Heart left ventricle (tissue), 16 donors: ENCODE results near the gene GPR78. TPM values are rescaled to one million over a fixed set of nuclear protein-coding genes. Genes with fewer than 3 reads are reported as not detected.

Experiments used
- ATAC-seq, 4 donors: fragments of 200-7000 bp; cut with Tn5 transposase; one replicate each; pipeline ENCODE4 v1.9.1; 2020 to 2022; ENCODE audit warnings: moderate library complexity in 4 of 4, mild to moderate bottlenecking in 3 of 4, moderate number of reproducible peaks in 1 of 4
- DNase-seq, 5 donors: peaks; one replicate each; pipeline ENCODE4 v3.0.0-alpha.2; 2020
- H3K27ac ChIP-seq, 12 donors: fragments of 200-600 bp; sonication (generic) in 4 of 12; one replicate each; pipeline versions ENCODE4 v1.5.0 to v1.8.0; 2016 to 2022; ENCODE audit warnings: mild to moderate bottlenecking in 2 of 12
- H3K27me3 ChIP-seq, 9 donors: fragments of 200-600 bp; sonication (generic) in 2 of 9; one replicate each; pipeline versions ENCODE4 v1.5.1 to v1.8.0; 2016 to 2022; ENCODE audit warnings: mild to moderate bottlenecking in 3 of 9
- H3K36me3 ChIP-seq, 9 donors: fragments of 200-600 bp; sonication (generic) in 2 of 9; one replicate each; pipeline versions ENCODE4 v1.5.0 to v1.8.0; 2018 to 2022; ENCODE audit warnings: mild to moderate bottlenecking in 2 of 9
- H3K4me1 ChIP-seq, 12 donors: fragments of 200-600 bp; sonication (generic) in 4 of 12; one replicate each; pipeline versions ENCODE4 v1.5.0 to v1.8.0; 2016 to 2022; ENCODE audit warnings: mild to moderate bottlenecking in 3 of 12
- H3K4me3 ChIP-seq, 12 donors: fragments of 200-600 bp; sonication (generic) in 4 of 12; one replicate each; pipeline versions ENCODE4 v1.5.0 to v1.8.0; 2017 to 2022; ENCODE audit warnings: mild to moderate bottlenecking in 9 of 12, moderate library complexity in 4 of 12
- H3K9me3 ChIP-seq, 12 donors: fragments of 200-600 bp; sonication (generic) in 4 of 12; one replicate each; pipeline versions ENCODE4 v1.5.0 to v1.8.0; 2016 to 2022; ENCODE audit warnings: mild to moderate bottlenecking in 1 of 12
- POLR2A ChIP-seq, 2 donors: fragments of 450-650 bp; IDR thresholded peaks; one replicate each; pipeline ENCODE4 v1.6.1; 2017; ENCODE audit warnings: antibody characterized with exemption in 2 of 2, mild to moderate bottlenecking in 2 of 2, moderate library complexity in 2 of 2
- WGBS, 4 donors: extraction: QIAGEN DNeasy Blood & Tissue Kit in 2 of 4; methylation state at CpG; one replicate each; pipeline versions ENCODE4 v1.1.5 to v1.1.7; 2013 to 2018; 5-methylcytosine and 5-hydroxymethylcytosine counted together
- intact Hi-C, 10 donors: fragments of 100-400 bp; cut with DNase I; formaldehyde crosslinking; loops; one replicate each; pipeline versions ENCODE4 v1.11.1 to v1.14.2; 2022
- polyA plus RNA-seq, 2 donors: library from polyadenylated mRNA; stranded (reverse); fragments of 200-250 nt; gene quantifications; one replicate each; pipeline ENCODE4 v1.2.3, GENCODE V29; 2013
- total RNA-seq, 9 donors: library from RNA; depleted of rRNA in 2 of 9; stranded (reverse); fragments of >200 nt in 2 of 9; fragmentation: NEBNext Ultra II Directional in 3 of 9; extraction: Animal tissue kit (Norgen Biotek cat#: 25700) in 3 of 9; gene quantifications; one replicate each; pipeline versions ENCODE4 v1.1.0 to v1.2.4, GENCODE V29; 2016 to 2023
- TF ChIP-seq, protein P1 (sequence below), 12 donors: fragments of 200-600 bp; sonication (generic) in 4 of 12; IDR thresholded peaks; one replicate each; pipeline versions ENCODE4 v1.5.0 to v1.8.0; 2018 to 2022; ENCODE audit warnings: antibody characterized with exemption in 12 of 12, mild to moderate bottlenecking in 5 of 12
- donor health status: ischemic (EF 13 %, LVEDD 7.1; RV severe dilation, severe dysfunction).
- donor health status: healthy with polysubstance abuse.
- donor health status: DM: no; HTN: yes; CAD: no.
- donor health status: DM: no; HTN: no; CAD: no.
- donor health status: ischemic (EF 25% LVEDD 6.9; RV normal size, moderate dysfunction).
- donor health status: ischemic (EF 25% LVEDD 5.7; RV mildly dilated, moderate dysfunction).
- donor health status: healthy.
- donor health status: DM: yes; HTN: yes; CAD: no.
- donor health status: ischemic (EF 35%, LVEDD 5.7; RV mildly dilated, moderate dysfunction).
- donor health status: nonischemic (EF 11% LVEDD 7.7; RV severe dilation, severe dysfunction).
- donor health status: DM: yes; HTN: yes; CAD: no.
- donor health status: PGD.
- donor health status: ischemic (EF 29% LVEDD 5.4; RV normal size, mild dysfunction).
- donor health status: nonischemic (EF 23%, LVEDD 6.1; RV moderate dilation, normal function).

The GPR78 gene
- total and polyA plus RNA-seq, 11 donors = 0.11 TPM; not detected in 10

DNA sequence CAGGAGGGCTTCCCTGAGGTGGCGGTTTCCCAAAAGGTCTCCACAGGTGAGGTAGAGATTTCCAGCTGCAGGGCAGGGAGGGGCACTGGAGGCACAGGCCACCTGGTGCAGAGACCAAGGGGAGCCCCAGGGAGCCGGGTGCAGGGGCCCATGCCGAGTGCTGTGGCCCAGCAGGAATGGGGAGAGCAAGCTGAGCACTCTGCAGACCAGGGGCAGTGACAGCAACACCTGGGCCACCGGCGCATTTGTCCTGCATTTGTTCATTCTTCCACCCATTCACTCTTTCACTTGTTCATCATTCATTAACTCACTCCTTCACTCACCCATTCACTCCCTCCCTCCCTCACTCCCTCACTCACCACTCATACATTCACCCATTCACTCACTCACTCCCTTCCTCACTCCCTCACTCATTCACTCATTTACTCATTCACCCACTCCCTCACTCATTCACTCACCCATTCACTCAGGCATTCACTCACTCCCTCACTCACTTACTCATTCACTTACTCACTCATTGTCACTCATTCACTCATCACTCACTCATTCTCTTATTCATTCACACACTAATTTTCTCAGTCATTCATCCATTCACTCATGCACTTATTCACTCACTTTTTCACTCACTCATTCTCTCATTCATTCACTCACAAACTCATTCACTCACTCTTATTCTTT lies 28.7 kb downstream of the GPR78 start:
- Histone ChIP-seq H3K4me1 (peaks cover 0 to 22% (median 5%) of the 10 kb centered on the region in 12 donors), H3K9me3 (no peaks in the 10 kb centered on the region), H3K27ac (no peak overlapping the region), H3K27me3 (peaks cover 0 to 18% (median 8%) of the 10 kb centered on the region in 9 donors), H3K36me3 (no peaks in the 10 kb centered on the region), H3K4me3 (no peak overlapping the region)
- DNase-seq (no peak), ATAC-seq (no peak)
- TF ChIP-seq POLR2A (IDR thresholded peaks at IDR 0.05) = no peak
- TF ChIP-seq, protein P1, sequence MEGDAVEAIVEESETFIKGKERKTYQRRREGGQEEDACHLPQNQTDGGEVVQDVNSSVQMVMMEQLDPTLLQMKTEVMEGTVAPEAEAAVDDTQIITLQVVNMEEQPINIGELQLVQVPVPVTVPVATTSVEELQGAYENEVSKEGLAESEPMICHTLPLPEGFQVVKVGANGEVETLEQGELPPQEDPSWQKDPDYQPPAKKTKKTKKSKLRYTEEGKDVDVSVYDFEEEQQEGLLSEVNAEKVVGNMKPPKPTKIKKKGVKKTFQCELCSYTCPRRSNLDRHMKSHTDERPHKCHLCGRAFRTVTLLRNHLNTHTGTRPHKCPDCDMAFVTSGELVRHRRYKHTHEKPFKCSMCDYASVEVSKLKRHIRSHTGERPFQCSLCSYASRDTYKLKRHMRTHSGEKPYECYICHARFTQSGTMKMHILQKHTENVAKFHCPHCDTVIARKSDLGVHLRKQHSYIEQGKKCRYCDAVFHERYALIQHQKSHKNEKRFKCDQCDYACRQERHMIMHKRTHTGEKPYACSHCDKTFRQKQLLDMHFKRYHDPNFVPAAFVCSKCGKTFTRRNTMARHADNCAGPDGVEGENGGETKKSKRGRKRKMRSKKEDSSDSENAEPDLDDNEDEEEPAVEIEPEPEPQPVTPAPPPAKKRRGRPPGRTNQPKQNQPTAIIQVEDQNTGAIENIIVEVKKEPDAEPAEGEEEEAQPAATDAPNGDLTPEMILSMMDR (IDR thresholded peaks at IDR 0.05) = no peak
- 69 to 84% (median 74%) methylated on average over 4 to 5 of the region's 5 CpGs for WGBS, 4 donors
- intact Hi-C loops = loop anchor here (10.0 kb wide), 2 partner anchors 276 to 306 kb away; no protein-coding TSS in a partner anchor

DNA sequence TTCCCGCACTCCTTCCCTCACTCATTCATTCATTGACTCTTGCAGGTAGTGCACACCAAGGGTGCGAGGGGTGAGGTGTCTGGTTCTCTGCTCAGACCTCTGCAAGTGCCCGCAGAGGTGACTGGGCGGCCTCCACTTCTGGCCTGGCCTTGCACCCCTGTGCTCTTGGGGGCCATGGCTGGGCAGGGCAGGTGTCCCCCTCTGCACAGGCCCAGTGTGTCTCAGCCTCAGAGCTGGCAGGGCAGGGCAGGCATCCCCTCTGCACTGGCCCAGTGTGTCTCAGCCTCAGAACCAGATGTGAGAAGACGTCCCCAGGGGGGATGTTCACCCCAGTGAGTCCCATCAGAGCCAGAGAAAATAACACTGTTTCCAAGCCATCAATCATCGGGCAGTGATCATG lies 29.2 kb downstream of the GPR78 start:
- WGBS, 4 donors = 70 to 96% (median 81%) methylated on average over 4 to 6 of the region's 6 CpGs
- no peaks in the 10 kb centered on the region for H3K9me3 ChIP-seq
- no peak for DNase-seq

DNA sequence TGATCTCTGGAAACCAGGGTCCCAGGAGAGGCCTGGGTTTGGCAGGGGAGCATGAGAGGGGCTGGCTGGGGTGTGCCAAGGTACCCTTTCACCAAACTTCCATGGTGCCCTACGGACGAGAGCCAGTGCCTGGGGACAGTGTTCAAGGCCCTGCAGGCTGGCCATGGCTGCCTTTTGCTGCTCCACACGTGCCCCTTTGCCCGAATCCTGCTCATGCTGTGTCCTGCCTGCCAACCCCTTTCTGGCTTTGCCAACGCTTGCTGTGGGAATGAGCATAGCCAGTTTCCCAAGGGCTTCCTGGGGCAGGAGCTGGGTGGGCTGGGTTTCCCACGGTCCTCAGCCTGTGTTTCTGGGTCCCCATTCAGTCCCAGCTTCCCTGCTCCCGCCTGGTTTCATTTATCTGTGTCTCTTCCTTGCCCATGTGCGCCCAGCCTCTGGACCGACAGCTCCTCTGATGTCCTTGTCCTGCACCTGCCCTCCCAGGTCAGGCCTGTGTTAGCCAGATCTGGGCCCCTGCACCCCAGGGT lies 29.7 kb downstream of the GPR78 start:
- intact Hi-C loops = loop anchor here (10.0 kb wide), 2 partner anchors 275 to 305 kb away; no protein-coding TSS in a partner anchor
- Histone ChIP-seq H3K27me3 (peaks cover 0 to 18% (median 8%) of the 10 kb centered on the region in 9 donors), H3K4me1 (peaks cover 0 to 22% (median 5%) of the 10 kb centered on the region in 12 donors), H3K9me3 (no peaks in the 10 kb centered on the region), H3K36me3 (no peaks in the 10 kb centered on the region), H3K4me3 (no peak overlapping the region), H3K27ac (peak overlapping the region in 4 of 12 donors; percentile 30 to 80 (median 54))
- 65 to 83% (median 71%) methylated on average over 9 of the region's 9 CpGs for WGBS, 4 donors
- ATAC-seq (no peak), DNase-seq (no peak)
- TF ChIP-seq POLR2A (IDR thresholded peaks at IDR 0.05) = no peak
- TF ChIP-seq, protein P1 (IDR thresholded peaks at IDR 0.05) = no peak

More for the DNA sequence above, 29.2 kb downstream of the GPR78 start:
- no peak for ATAC-seq
- Histone ChIP-seq H3K36me3 (no peaks in the 10 kb centered on the region), H3K4me3 (no peak overlapping the region), H3K27me3 (peaks cover 0 to 18% (median 8%) of the 10 kb centered on the region in 9 donors), H3K4me1 (peaks cover 0 to 22% (median 5%) of the 10 kb centered on the region in 12 donors), H3K27ac (no peak overlapping the region)
- TF ChIP-seq, protein P1 (IDR thresholded peaks at IDR 0.05) = no peak
- no peak for TF ChIP-seq POLR2A (IDR thresholded peaks at IDR 0.05)
- intact Hi-C loops = loop anchor here (10.0 kb wide), 2 partner anchors 275 to 305 kb away; no protein-coding TSS in a partner anchor
